Stimulated activated CD4-positive, alpha-beta T cell treated with anti-CD3 and anti-CD28 coated beads, Interleukin-2, amount 100 ng/mL, for 4 hours (primary cell): ENCODE data around the gene PNMA1.

Experiments used
- DNase-seq: peaks from one replicate; pipeline ENCODE4 v3.0.0-alpha.2; 2020; ENCODE audit warnings: low read depth

Gene PNMA1

GRCh38 chr14:73663548-73664212 lies 50.5 kb downstream of the PNMA1 start:
- DNase-seq: no peak

- no peak for DNase-seq
Measured at GRCh38 chr14:73662487-73662943, 51.7 kb downstream of the PNMA1 start.

- DNase-seq: no peak
Measured at GRCh38 chr14:73661872-73662271, 52.3 kb downstream of the PNMA1 start.
